GM10248 (cell line): Measurements from ENCODE around the gene CD37.
A peak's percentile ranks its signal among the peaks of the same experiment; 100 is the strongest.
"Not testable (repeated sequence)": the region's sequence is repeated elsewhere in the genome, so short reads cannot be mapped to it uniquely, and the experiment has no call there.

ENCODE experiments used
- CTCF ChIA-PET: fragments of 300-600 bp; sonication (Branson Sonifier 250); formaldehyde crosslinking; extraction: SDS; loops from one replicate; lab custom pipeline; 2021; ENCODE audit warnings: antibody characterized with exemption; lab: Yijun Ruan, JAX
- POLR2A ChIA-PET: fragments of 350-650 bp; sonication (Branson Sonifier 250); formaldehyde crosslinking; extraction: SDS; loops from one replicate; lab custom pipeline; 2020; ENCODE audit warnings: antibody characterized with exemption; lab: Yijun Ruan, JAX
- DNase-seq: peaks from one replicate; pipeline ENCODE4 v3.0.0; 2012; ENCODE audit errors: extremely low spot score
- CTCF ChIP-seq: IDR thresholded peaks from 2 replicates; pipeline ENCODE4 v1.5.1; 2012; ENCODE audit warnings: mild to moderate bottlenecking, low read depth; ENCODE audit errors: extremely low read depth, missing control alignments, control extremely low read depth

CD37 gene

GRCh38 chr19:49363268-49364082 is 28.3 kb downstream of the CD37 start, which contains the start of gene DKKL1:
Gene DKKL1, plus strand, starts transcription at chr19:49363877. Its CDS starts 122 bp downstream, at chr19:49363999.
- no peak for TF ChIP-seq CTCF
- POLR2A ChIA-PET = interaction anchor here (0.7 kb wide), 1 partner anchor 27 kb away, joined by 5 read pairs; no protein-coding TSS in a partner anchor
- DNase-seq = peak; percentile 91
- CTCF ChIA-PET = interaction anchor here (1.0 to 1.6 kb wide), 2 partner anchors 15 to 20 kb away, joined by 3 to 4 read pairs; no protein-coding TSS in a partner anchor

- no peak for TF ChIP-seq CTCF
- DNase-seq = no peak
- ChIA-PET CTCF (no interaction called here), POLR2A (interaction anchor here (0.5 to 0.7 kb wide), 2 partner anchors 27 to 187 kb away, joined by 5 to 6 read pairs; no protein-coding TSS in a partner anchor)
Observed at GRCh38 chr19:49364083-49364737, 29.0 kb downstream of the CD37 start.

- ChIA-PET POLR2A (no interaction called here), CTCF (interaction anchor here (1.0 to 2.1 kb wide), 2 partner anchors 26 to 64 kb away, joined by 4 to 8 read pairs; no protein-coding TSS in a partner anchor)
- DNase-seq = no peak
- TF ChIP-seq CTCF = no peak
Observed at GRCh38 chr19:49366110-49366509, 30.9 kb downstream of the CD37 start.

GRCh38 chr19:49368711-49369358 is 33.6 kb downstream of the CD37 start:
- no peak for TF ChIP-seq CTCF
- ChIA-PET CTCF (interaction anchor here (0.7 to 1.5 kb wide), 3 partner anchors 10 to 40 kb away, joined by 3 to 5 read pairs (median 3); no protein-coding TSS in a partner anchor), POLR2A (no interaction called here)
- no peak for DNase-seq

GRCh38 chr19:49371184-49371583 is 36.0 kb downstream of the CD37 start:
- CTCF ChIA-PET = interaction anchor here (1.5 kb wide), 1 partner anchor 14 kb away, joined by 3 read pairs; no protein-coding TSS in a partner anchor
- no peak for DNase-seq
- POLR2A ChIA-PET = no interaction called here
- no peak for TF ChIP-seq CTCF

- DNase-seq, POLR2A ChIA-PET: not testable (repeated sequence)
- CTCF ChIA-PET = interaction anchor here (0.9 kb wide), 1 partner anchor 164 kb away, joined by 3 read pairs; no protein-coding TSS in a partner anchor
Observed at GRCh38 chr19:49373174-49373573, 38.0 kb downstream of the CD37 start.
